Epidermal melanocyte (primary cell): ENCODE measurements around the gene OR2D2.
"Not testable (repeated sequence)": the region's sequence is repeated elsewhere in the genome, so short reads cannot be mapped to it uniquely, and the experiment has no call there.

ENCODE experiments used
- DNase-seq: peaks from one replicate; pipeline ENCODE4 v3.0.0; 2011; ENCODE audit warnings: low spot score; ENCODE audit not compliant: insufficient read length

OR2D2 gene

DNA sequence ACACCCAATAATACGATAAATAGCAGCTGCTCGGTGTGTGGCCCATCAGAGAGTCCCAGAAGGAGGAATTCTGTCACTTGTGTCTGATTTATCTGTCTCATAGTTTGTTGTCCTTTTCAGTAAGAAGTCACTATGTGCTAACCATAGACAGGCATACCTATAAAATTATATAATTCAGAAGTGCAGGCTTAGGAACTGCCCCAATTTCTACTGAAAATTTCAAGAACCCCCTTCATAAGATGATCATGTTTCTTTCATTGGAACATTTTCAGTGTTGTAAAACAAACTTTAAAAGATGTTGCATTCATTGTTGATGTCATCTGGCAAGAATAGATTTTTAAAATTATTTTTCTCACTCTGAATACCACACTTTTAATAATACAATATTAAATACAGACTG is at the start of gene OR2D2:
Gene OR2D2 (minus strand): TSS at position 101 of the 400 bp plus-strand sequence. CDS start 0 bp downstream, at position 101.
- DNase-seq: no peak

- no peak for DNase-seq
These were observed 49.7 kb upstream of the OR2D2 start for GRCh38 chr11:6941970-6942369.

DNA sequence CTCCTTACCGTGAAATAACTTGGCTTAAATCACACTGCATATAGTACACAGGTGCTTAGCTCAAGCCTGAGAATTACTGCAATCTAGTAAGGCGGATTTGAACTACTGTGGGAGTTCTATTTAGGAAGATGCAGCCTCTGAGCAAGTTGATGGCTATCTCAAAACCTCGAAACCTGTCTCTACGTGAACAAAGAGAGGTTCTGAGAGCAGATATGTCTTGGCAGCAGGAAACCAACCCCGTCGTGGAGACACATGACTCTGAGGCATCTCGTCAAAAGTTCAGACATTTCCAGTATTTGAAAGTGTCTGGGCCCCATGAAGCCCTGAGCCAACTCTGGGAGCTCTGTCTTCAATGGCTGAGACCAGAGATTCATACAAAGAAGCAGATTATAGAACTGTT is 39.8 kb upstream of the OR2D2 start:
- DNase-seq: no peak

- DNase-seq: no peak
These were observed 38.9 kb upstream of the OR2D2 start for GRCh38 chr11:6931146-6931713.

- DNase-seq: no peak
These were observed 36.6 kb upstream of the OR2D2 start for GRCh38 chr11:6928916-6929315.

GRCh38 chr11:6927030-6927617 is 34.8 kb upstream of the OR2D2 start:
- no peak for DNase-seq

- peak; percentile 21 for DNase-seq
These were observed 34.1 kb upstream of the OR2D2 start, which contains the start of gene ZNF215 for GRCh38 chr11:6926208-6927029. TSS of gene ZNF215 (plus strand) at chr11:6926426. CDS start at chr11:6932273, 5,847 bp downstream.

DNA sequence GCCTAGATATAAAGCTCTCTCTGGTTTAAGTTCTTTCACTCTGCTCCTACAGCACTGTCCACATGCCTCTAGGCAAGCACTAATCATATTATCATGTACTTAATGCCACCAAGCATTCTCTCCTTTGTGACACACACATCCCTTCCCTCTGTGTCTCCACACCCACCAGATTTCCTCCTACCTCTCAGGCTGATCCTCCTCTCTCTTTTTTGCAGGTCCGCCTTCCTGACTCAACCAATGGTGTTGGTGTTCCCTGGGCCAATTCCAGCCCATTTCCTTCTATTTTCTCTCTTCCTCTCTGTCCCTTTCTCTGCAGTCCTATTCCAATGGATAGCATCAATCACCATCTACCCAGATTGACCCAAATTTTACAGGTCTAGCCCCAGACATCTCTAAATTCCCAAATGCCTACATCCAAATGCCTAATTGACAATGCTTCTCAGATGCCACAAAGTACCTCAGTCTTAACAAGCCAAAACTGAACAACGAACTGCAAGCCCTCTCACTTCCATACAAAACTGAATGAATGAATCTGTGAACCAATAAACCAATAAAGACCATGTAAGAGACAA is 33.4 kb upstream of the OR2D2 start:
- DNase-seq: no peak

DNA sequence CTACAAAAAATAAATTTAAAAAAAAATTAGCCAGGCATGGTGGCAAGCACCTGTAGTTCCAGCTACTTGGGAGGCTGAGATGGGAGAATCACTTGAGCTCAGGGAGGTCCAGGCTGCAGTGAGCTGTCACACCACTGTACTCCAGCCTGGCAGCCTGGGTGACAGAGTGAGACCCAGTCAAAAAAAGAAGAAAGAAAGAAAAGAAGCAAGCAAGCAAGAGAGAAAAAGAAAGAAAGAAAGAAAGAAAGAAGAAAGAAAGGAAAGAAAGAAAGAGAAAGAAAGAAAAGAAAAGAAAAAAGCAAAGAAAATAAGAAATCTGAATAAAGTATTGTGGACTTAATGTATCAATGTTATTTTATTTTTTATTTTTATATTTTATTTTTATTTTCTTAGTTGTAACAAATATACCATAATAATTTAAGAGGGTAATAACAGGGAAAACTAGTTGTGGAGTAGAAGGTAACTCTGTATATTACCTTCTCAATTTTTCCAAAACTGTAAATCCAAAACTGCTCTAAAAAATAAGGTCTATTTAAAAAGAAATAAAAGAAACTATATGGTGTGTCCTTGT is 32.8 kb upstream of the OR2D2 start:
- DNase-seq: no peak

DNA sequence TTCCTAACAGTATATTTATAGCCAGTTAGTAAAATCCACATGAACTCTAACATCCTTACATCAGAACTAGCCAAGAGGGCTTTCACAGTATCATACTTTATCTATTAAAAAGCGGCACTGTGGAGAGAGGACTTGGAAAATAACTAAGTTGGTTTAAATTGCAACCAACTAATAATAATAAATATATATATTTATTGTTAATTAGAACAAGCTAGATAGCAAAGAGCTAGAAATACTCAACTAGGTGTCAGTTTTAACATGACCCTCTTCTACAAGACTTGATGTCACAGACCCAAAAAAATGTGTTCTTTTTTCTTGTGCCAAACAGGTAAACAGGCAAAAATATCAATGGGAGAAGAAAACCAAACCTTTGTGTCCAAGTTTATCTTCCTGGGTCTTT is 28.4 kb upstream of the OR2D2 start, which contains the start of gene OR2D3:
Gene OR2D3 (plus strand): TSS at position 301 of the 400 bp plus-strand sequence. CDS start 0 bp downstream, at position 301.
- no peak for DNase-seq

GRCh38 chr11:6919698-6920097 is 27.4 kb upstream of the OR2D2 start:
- DNase-seq: no peak

DNA sequence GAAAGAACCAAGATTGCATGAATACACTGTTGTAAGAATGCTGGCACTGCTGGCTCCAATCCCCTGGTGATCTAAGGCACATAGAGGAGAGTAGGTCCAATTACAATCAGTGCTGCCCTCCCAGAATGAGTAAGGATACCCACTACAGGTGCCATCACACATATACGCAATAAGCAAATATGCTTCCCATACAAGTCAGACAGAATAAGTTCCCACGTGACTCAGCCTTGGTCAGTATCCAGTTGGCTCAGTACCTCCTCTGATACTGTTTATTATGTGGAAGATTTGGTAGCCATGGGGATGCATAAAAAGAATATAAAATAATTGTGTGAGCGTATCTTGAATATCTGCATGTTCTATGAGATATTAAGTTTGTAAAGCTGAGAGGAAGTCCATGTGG is 19.6 kb upstream of the OR2D2 start:
- no peak for DNase-seq

DNA sequence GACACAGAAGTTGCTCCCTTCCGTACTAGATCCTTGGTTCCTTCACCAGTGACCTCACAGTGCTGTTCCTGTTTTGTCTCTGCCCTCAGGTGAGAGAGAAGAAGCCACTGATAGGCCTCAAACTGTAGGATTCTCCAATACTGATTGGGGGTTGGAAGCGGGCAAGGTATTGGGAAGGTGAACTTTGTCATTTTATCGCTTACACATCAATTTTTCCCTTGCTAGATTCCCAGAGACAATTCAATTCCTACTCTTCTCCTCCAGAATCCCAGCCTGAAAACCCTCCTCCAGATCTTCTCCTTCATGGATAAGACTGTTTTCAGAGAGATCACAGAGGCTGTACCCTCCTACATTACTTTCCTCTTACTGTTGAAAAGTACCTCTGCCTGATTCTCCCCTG is 19.1 kb upstream of the OR2D2 start:
- DNase-seq: no peak

DNA sequence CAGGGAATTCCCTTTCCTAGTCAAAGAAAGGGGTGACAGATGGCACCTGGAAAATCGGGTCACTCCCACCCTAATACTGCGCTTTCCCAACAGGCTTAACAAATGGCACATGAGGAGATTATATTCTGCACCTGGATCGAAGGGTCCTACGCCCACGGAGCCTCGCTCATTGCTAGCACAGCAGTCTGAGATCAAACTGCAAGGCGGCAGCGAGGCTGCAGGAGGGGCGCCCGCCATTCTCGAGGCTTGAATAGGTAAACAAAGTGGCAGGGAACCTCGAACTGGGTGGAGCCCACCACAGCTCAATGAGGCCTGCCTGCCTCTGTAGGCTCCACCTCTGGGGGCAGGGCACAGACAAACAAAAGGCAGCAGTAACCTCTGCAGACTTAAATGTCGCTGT is 12.5 kb upstream of the OR2D2 start:
- not testable (repeated sequence) for DNase-seq

DNA sequence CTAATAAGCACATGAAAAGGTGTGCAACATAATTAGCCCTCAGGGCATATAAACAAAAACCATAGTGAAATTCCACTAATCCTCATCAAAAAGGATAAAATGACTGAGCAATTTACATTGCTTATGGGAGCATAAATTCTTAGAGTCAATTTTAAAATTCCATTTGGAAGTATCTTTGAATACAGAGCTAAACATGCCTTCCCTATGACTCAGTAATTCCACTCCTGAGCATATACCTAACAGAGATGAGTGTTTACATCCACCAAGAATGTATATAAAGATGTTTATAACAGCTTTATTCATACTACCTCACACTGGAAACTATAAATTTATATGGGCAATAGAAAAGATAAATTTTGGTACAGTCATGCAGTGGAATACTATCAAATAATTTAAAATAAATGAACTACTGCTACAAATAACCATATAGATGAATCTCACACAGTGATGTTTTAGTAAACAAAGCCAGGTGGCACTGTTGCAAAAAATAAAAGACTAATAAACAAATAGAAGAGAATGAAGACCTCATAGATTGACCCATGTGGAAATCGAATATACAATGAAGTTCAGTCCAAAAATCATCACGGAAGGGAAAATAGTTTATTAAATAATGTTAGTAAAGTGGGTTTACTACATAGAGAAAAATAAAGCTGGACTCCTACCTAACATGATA is 8.2 kb upstream of the OR2D2 start:
- no peak for DNase-seq

GRCh38 chr11:6898911-6899310 is 6.6 kb upstream of the OR2D2 start:
- DNase-seq: no peak

DNA sequence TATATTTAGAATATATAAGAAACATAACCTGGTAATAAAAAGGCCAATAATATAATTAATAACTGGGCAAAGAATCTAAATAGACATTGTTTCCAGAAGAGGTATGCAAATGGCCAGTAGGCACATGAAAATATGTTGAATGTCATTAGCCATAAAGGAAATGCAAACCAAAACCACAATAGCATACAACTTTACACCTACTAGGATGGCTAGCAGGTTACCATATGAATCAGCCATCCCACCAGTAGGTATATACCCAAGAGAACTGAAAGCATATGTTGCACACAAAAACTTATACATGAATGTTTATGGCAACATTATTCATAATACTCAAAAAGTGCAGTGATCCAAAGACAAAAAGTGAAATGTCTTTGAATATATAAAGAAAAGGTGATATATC is 2.7 kb upstream of the OR2D2 start:
- no peak for DNase-seq

- DNase-seq: no peak
These were observed 1.8 kb upstream of the OR2D2 start for GRCh38 chr11:6894097-6894496.

DNA sequence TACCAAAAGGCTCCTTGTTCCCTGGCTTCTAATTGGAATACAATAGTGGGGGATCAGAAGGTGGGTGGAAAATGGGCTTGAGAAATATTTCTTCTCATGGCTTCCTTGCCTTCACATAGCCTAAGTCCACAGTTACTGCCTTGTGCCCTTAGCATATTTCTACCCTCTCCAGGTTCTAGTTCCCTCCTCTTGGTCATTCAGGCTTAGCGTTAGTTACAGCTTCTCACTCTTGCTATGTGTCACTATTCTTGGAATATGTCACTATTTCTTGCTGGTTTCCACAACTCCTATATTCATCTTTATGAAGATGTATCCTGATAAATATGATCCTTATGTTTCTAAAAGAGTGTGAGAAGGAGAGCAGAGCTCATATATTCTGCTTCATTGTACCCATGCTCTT is 2.5 kb downstream of the OR2D2 start:
- no peak for DNase-seq

DNA sequence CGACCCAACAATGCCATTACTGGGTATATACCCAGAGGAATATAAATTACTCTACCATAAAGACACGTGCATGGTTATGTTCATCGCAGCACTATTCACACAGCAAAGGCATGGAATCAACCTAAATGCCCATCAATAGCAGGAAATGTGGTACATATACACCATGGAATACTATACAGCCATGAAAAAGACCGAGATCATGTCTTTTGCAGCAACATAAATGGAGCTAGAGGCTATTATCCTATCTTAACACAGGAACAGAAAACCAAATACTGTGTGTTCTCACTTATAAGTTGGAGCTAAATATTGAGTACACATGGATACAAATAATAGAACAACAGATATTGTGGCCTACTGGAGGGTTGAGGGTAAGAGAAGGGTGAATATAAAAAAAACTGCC is 3.5 kb downstream of the OR2D2 start:
- no peak for DNase-seq

- not testable (repeated sequence) for DNase-seq
These were observed 4.6 kb downstream of the OR2D2 start for GRCh38 chr11:6887711-6888110.
